Skin epidermis (tissue), 12 donors: ENCODE data around the gene RAB3D.

Experiments used
- H3K27ac ChIP-seq, 21 experiments: fragments of 200-600 bp; sonication (generic) in 11 of 21; one replicate each; pipeline ENCODE4 v1.5.0; 2020; ENCODE audit warnings: mild to moderate bottlenecking in 3 of 21, inconsistent platforms in 2 of 21, moderate library complexity in 2 of 21
- H3K4me3 ChIP-seq, 7 experiments: fragments of 200-600 bp; sonication (generic) in 2 of 7; one replicate each; pipeline ENCODE4 v1.5.0; 2020; ENCODE audit warnings: inconsistent platforms in 2 of 7, mild to moderate bottlenecking in 2 of 7, moderate library complexity in 1 of 7

RAB3D gene

GRCh38 chr19:11279505-11280236, 59.8 kb downstream of the RAB3D start:
- Histone ChIP-seq H3K4me3 (no peak overlapping the region), H3K27ac (peak overlapping the region in 1 of 21 experiments; percentile 32)

- H3K27ac ChIP-seq, result no peak overlapping the region
- H3K4me3 ChIP-seq, result no peak overlapping the region
Observed at GRCh38 chr19:11278670-11279069, 60.8 kb downstream of the RAB3D start.

- no peak overlapping the region for H3K27ac ChIP-seq
Observed at GRCh38 chr19:11274533-11275086, 64.8 kb downstream of the RAB3D start.

GRCh38 chr19:11273989-11274388, 65.5 kb downstream of the RAB3D start:
- Histone ChIP-seq H3K27ac (no peak overlapping the region), H3K4me3 (no peak overlapping the region)

More at GRCh38 chr19:11274533-11275086, 64.8 kb downstream of the RAB3D start:
- no peak overlapping the region for H3K4me3 ChIP-seq

GRCh38 chr19:11273296-11273695, 66.2 kb downstream of the RAB3D start:
- Histone ChIP-seq H3K4me3 (no peak overlapping the region), H3K27ac (no peak overlapping the region)
